B cell (primary cell): ENCODE data around the gene PUDP. TPM values are rescaled to one million over a fixed set of nuclear protein-coding genes. Genes with fewer than 3 reads are reported as not detected.

Experiments
- ATAC-seq: fragments of 200-7000 bp; cut with Tn5 transposase; one replicate; pipeline ENCODE4 v1.10.0; 2021; ENCODE audit warnings: low read depth, mild to moderate bottlenecking, moderate number of reproducible peaks, moderate library complexity
- CTCF ChIA-PET: fragments of 350-600 bp; sonication (Branson Sonifier 250); formaldehyde crosslinking; loops from one replicate; lab custom pipeline; 2021; ENCODE audit warnings: antibody characterized with exemption, inconsistent platforms; lab: Charles Lee
- POLR2A ChIA-PET: fragments of 350-600 bp; sonication (Branson Sonifier 250); formaldehyde crosslinking; loops from one replicate; lab custom pipeline; 2021; ENCODE audit warnings: antibody characterized with exemption; lab: Charles Lee
- DNase-seq: peaks from one replicate; pipeline ENCODE4 v3.0.0; 2013
- H2AFZ ChIP-seq: 2 replicates; pipeline ENCODE4 v1.6.1; 2012; ENCODE audit warnings: mild to moderate bottlenecking, low read depth, low read length; ENCODE audit not compliant: insufficient read depth, poor library complexity, severe bottlenecking
- H3K27ac ChIP-seq, 2 donors: 1 replicate in 1 of 2; 2 replicates in 1 of 2; pipeline ENCODE4 v1.5.1; 2012 to 2013; ENCODE audit warnings: low read length in 2 of 2, mild to moderate bottlenecking in 2 of 2, moderate library complexity in 1 of 2
- H3K27me3 ChIP-seq, 4 experiments: fragments of 200-600 bp in 1 of 4; sonication (generic) in 1 of 4; replicated peaks in 1 of 4; 1 replicate in 2 of 4; 2 replicates in 2 of 4; pipeline versions ENCODE4 v1.6.1 to v1.7.0; 2013 to 2016; ENCODE audit warnings: low read length in 3 of 4, mild to moderate bottlenecking in 2 of 4, mixed read lengths in 1 of 4, moderate library complexity in 1 of 4; ENCODE audit not compliant: insufficient read depth in 4 of 4, control insufficient read depth in 3 of 4; ENCODE audit errors: control extremely low read depth in 1 of 4
- H3K36me3 ChIP-seq, 2 experiments: replicated peaks in 1 of 2; 1 replicate in 1 of 2; 2 replicates in 1 of 2; pipeline versions ENCODE4 v1.6.1 to v1.7.1; 2013; ENCODE audit warnings: low read length in 1 of 2; ENCODE audit not compliant: insufficient read depth in 2 of 2, control insufficient read depth in 1 of 2; ENCODE audit errors: control extremely low read depth in 1 of 2, extremely low read depth in 1 of 2
- H3K4me1 ChIP-seq, 2 donors: fragments of 200-600 bp in 1 of 2; sonication (generic) in 1 of 2; 1 replicate in 1 of 2; 2 replicates in 1 of 2; pipeline versions ENCODE4 v1.5.1 to v1.6.1; 2013 to 2017; ENCODE audit warnings: low read length in 2 of 2; ENCODE audit not compliant: control insufficient read depth in 2 of 2, insufficient read depth in 2 of 2
- H3K4me2 ChIP-seq: replicated peaks from 2 replicates; pipeline ENCODE3; 2012; ENCODE audit warnings: mild to moderate bottlenecking, low read depth, low read length; ENCODE audit not compliant: poor library complexity, severe bottlenecking
- H3K4me3 ChIP-seq, 5 experiments: fragments of 200-600 bp in 1 of 5; sonication (generic) in 1 of 5; 1 replicate in 3 of 5; 2 replicates in 2 of 5; pipeline versions ENCODE4 v1.5.1 to v1.7.0; 2011 to 2016; ENCODE audit warnings: low read length in 4 of 5, mild to moderate bottlenecking in 4 of 5, low read depth in 2 of 5, control low read depth in 1 of 5, moderate library complexity in 1 of 5; ENCODE audit not compliant: insufficient read depth in 1 of 5; ENCODE audit errors: control extremely low read depth in 1 of 5, extremely low read depth in 1 of 5
- H3K79me2 ChIP-seq: fragments of 200-600 bp; sonication (generic); one replicate; pipeline ENCODE4 v1.6.0; 2016; ENCODE audit warnings: low read length; ENCODE audit not compliant: control insufficient read depth, insufficient read depth
- H3K9ac ChIP-seq: fragments of 200-600 bp; sonication (generic); 2 replicates; pipeline ENCODE4 v1.6.1; 2017; ENCODE audit warnings: mild to moderate bottlenecking, low read length, moderate library complexity
- H3K9me3 ChIP-seq, 3 donors: one replicate each; pipeline versions ENCODE4 v1.6.1 to v1.7.1; 2013; ENCODE audit warnings: low read length in 2 of 3; ENCODE audit not compliant: control insufficient read depth in 2 of 3, insufficient read depth in 1 of 3; ENCODE audit errors: control extremely low read depth in 1 of 3
- H4K20me1 ChIP-seq: 2 replicates; pipeline ENCODE4 v1.6.0; 2012; ENCODE audit warnings: mild to moderate bottlenecking, low read length; ENCODE audit not compliant: insufficient read depth, control insufficient read depth, poor library complexity, severe bottlenecking
- H3K27ac Mint-ChIP-seq: one replicate; pipeline ENCODE4 v1.8.0; 2021; ENCODE audit warnings: mixed read lengths
- H3K27me3 Mint-ChIP-seq: one replicate; pipeline ENCODE4 v1.8.0; 2021; ENCODE audit warnings: mixed read lengths
- H3K4me1 Mint-ChIP-seq: one replicate; pipeline ENCODE4 v1.8.0; 2021; ENCODE audit warnings: mixed read lengths
- H3K4me3 Mint-ChIP-seq: one replicate; pipeline ENCODE4 v1.8.0; 2021; ENCODE audit warnings: mixed read lengths
- H3K9me3 Mint-ChIP-seq: one replicate; pipeline ENCODE4 v1.8.0; 2022; ENCODE audit warnings: mixed read lengths; ENCODE audit not compliant: insufficient read depth
- EZH2 ChIP-seq: IDR thresholded peaks from 2 replicates; pipeline ENCODE4 v1.6.1; 2012; ENCODE audit warnings: borderline replicate concordance, low read depth, mild to moderate bottlenecking, moderate library complexity, low read length; ENCODE audit not compliant: insufficient read depth, poor library complexity, severe bottlenecking
- WGBS: methylation state at CpG from one replicate; pipeline ENCODE4 v1.1.5; 2013; ENCODE audit warnings: missing lambda C conversion rate; ENCODE audit not compliant: insufficient coverage; 5-methylcytosine and 5-hydroxymethylcytosine counted together
- intact Hi-C: fragments of 100-400 bp; cut with micrococcal nuclease; formaldehyde crosslinking; loops from one replicate; pipeline ENCODE4 v1.10.0; 2022
- polyA plus RNA-seq: library from polyadenylated mRNA; depleted of rRNA; stranded (reverse); fragments of >200 nt; gene quantifications from 2 replicates; pipeline ENCODE4 v1.2.3, GENCODE V29; 2012
- total RNA-seq, 2 donors: library from RNA; stranded (reverse); fragments of 120-200 nt in 1 of 2; gene quantifications; 1 replicate in 1 of 2; 2 replicates in 1 of 2; pipeline versions ENCODE4 v1.2.3 to v1.2.4, GENCODE V29; 2013 to 2022
- TF ChIP-seq, protein P1 (sequence below): fragments of 200-600 bp; IDR thresholded peaks from one replicate; pipeline ENCODE4 v1.8.0; 2022; ENCODE audit warnings: antibody characterized with exemption, mild to moderate bottlenecking

Gene PUDP
- total and polyA plus RNA-seq, 2 donors (not counting 1 experiment from before 2014, with no cell fraction given) = 12.8 to 14.1 TPM

DNA sequence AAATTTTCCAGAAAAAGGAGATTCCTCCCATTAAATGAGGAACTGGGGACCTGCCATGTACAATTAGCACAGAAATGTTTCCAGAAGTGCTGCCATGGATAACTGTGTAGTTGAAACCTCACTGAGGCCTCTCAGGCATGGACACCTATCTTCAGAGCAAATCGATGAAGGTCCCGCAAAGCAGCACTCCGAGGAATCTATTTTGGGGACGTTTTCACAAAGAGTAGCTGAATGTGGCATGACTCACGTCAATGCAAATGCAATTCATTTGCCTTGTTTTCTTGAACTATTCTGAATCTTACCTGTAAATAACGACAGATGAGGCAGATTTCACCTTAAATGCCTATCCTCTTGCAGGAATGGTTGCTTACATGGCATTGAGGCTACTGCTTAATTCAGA is 87.5 kb downstream of the PUDP start:
- no peaks in the 10 kb centered on the region for H3K27me3 Mint-ChIP-seq
- H3K4me3 Mint-ChIP-seq = no peak overlapping the region
- no peak overlapping the region for H3K27ac ChIP-seq
- H3K4me2 ChIP-seq = no peak overlapping the region
- H3K9me3 ChIP-seq = no peaks in the 10 kb centered on the region
- peaks cover 48 to 50% of the 10 kb centered on the region in 2 donors for H3K4me1 ChIP-seq
- CTCF ChIA-PET = no interaction called here
- H4K20me1 ChIP-seq = no peaks in the 10 kb centered on the region
- H3K4me3 ChIP-seq = no peak overlapping the region
- POLR2A ChIA-PET = no interaction called here
- no peak overlapping the region for H3K27ac Mint-ChIP-seq
- no peaks in the 10 kb centered on the region for H3K27me3 ChIP-seq
- ATAC-seq (no peak), DNase-seq (no peak)
- no peak overlapping the region for H3K9ac ChIP-seq
- H2AFZ ChIP-seq = no peak overlapping the region
- intact Hi-C loops = no loop called here
- peaks cover 52% of the 10 kb centered on the region for H3K4me1 Mint-ChIP-seq
- WGBS = no CpG with 5 or more reads among the region's 6 CpGs
- no peak for TF ChIP-seq EZH2
- TF ChIP-seq, protein P1, sequence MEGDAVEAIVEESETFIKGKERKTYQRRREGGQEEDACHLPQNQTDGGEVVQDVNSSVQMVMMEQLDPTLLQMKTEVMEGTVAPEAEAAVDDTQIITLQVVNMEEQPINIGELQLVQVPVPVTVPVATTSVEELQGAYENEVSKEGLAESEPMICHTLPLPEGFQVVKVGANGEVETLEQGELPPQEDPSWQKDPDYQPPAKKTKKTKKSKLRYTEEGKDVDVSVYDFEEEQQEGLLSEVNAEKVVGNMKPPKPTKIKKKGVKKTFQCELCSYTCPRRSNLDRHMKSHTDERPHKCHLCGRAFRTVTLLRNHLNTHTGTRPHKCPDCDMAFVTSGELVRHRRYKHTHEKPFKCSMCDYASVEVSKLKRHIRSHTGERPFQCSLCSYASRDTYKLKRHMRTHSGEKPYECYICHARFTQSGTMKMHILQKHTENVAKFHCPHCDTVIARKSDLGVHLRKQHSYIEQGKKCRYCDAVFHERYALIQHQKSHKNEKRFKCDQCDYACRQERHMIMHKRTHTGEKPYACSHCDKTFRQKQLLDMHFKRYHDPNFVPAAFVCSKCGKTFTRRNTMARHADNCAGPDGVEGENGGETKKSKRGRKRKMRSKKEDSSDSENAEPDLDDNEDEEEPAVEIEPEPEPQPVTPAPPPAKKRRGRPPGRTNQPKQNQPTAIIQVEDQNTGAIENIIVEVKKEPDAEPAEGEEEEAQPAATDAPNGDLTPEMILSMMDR = no peak
- no peaks in the 10 kb centered on the region for H3K36me3 ChIP-seq
- H3K79me2 ChIP-seq = peaks cover 8% of the 10 kb centered on the region
- no peaks in the 10 kb centered on the region for H3K9me3 Mint-ChIP-seq

DNA sequence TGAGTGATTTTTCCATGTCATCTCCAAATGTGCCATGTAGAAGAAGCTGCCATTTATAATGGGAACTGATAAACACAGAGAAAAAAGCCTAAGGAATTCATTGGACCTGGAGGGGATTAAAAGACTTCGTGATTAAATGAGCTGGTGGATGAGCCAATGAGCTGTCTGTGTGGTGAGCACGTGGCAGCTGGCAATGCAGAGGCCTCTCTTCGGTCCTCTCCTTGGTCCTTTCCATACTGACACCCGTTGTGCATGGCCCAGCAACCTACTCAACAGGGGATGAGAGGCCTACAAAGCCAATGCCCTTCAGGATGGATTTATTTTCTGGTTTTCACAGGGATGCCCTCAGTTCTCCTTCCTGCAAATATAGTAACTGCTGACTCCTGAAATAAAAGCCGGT is 88.1 kb downstream of the PUDP start:
- no peaks in the 10 kb centered on the region for H4K20me1 ChIP-seq
- 100% methylated on average over 1 of the region's 5 CpGs for WGBS
- intact Hi-C loops = no loop called here
- no peak overlapping the region for H3K4me3 ChIP-seq
- ATAC-seq (no peak), DNase-seq (no peak)
- H3K4me1 ChIP-seq = peaks cover 54 to 56% of the 10 kb centered on the region in 2 donors
- ChIA-PET POLR2A (no interaction called here), CTCF (no interaction called here)
- H3K9me3 Mint-ChIP-seq = no peaks in the 10 kb centered on the region
- no peaks in the 10 kb centered on the region for H3K27me3 Mint-ChIP-seq
- no peak for TF ChIP-seq EZH2
- no peaks in the 10 kb centered on the region for H3K36me3 ChIP-seq
- peaks cover 55% of the 10 kb centered on the region for H3K4me1 Mint-ChIP-seq
- peak overlapping the region in 1 of 2 donors; percentile 24 for H3K27ac ChIP-seq
- H3K27me3 ChIP-seq = no peaks in the 10 kb centered on the region
- no peak overlapping the region for H3K9ac ChIP-seq
- no peaks in the 10 kb centered on the region for H3K9me3 ChIP-seq
- peaks cover 6% of the 10 kb centered on the region for H3K79me2 ChIP-seq
- no peak overlapping the region for H2AFZ ChIP-seq
- H3K4me3 Mint-ChIP-seq = peak overlapping the region; percentile 49
- H3K4me2 ChIP-seq = peak overlapping the region; percentile 53
- peak overlapping the region; percentile 43 for H3K27ac Mint-ChIP-seq
